Measurements from ENCODE around the gene CNPPD1.

The CNPPD1 gene

GRCh38 chr2:219127037-219127635, 49.6 kb downstream of the CNPPD1 start:
- Mint-ChIP-seq H3K9me3 (no peaks in the 10 kb centered on the region), H3K36me3 (peaks cover 53% of the 10 kb centered on the region), H3K4me1 (peaks cover 17% of the 10 kb centered on the region), H3K27ac (peak overlapping the region; percentile 2), H3K4me3 (no peak overlapping the region), H3K27me3 (no peaks in the 10 kb centered on the region)
- no peak for ATAC-seq

GRCh38 chr2:219126555-219126954, 50.2 kb downstream of the CNPPD1 start:
- H3K36me3 Mint-ChIP-seq: peaks cover 53% of the 10 kb centered on the region
- H3K27me3 Mint-ChIP-seq: no peaks in the 10 kb centered on the region
- no peak overlapping the region for H3K27ac Mint-ChIP-seq
- H3K9me3 Mint-ChIP-seq: no peaks in the 10 kb centered on the region
- H3K4me3 Mint-ChIP-seq: no peak overlapping the region
- peaks cover 17% of the 10 kb centered on the region for H3K4me1 Mint-ChIP-seq
- no peak for ATAC-seq

GRCh38 chr2:219125886-219126270, 50.8 kb downstream of the CNPPD1 start:
- Mint-ChIP-seq H3K27ac (no peak overlapping the region), H3K4me1 (peaks cover 17% of the 10 kb centered on the region), H3K36me3 (peaks cover 53% of the 10 kb centered on the region), H3K27me3 (no peaks in the 10 kb centered on the region), H3K9me3 (no peaks in the 10 kb centered on the region), H3K4me3 (no peak overlapping the region)
- ATAC-seq: no peak

GRCh38 chr2:219125225-219125885, 51.4 kb downstream of the CNPPD1 start:
- Mint-ChIP-seq H3K27ac (no peak overlapping the region), H3K4me1 (peaks cover 17% of the 10 kb centered on the region), H3K9me3 (no peaks in the 10 kb centered on the region), H3K36me3 (peaks cover 54% of the 10 kb centered on the region), H3K4me3 (no peak overlapping the region), H3K27me3 (no peaks in the 10 kb centered on the region)
- no peak for ATAC-seq

- Mint-ChIP-seq H3K36me3 (peaks cover 52% of the 10 kb centered on the region), H3K27ac (no peak overlapping the region), H3K9me3 (no peaks in the 10 kb centered on the region), H3K27me3 (no peaks in the 10 kb centered on the region), H3K4me1 (peaks cover 24% of the 10 kb centered on the region), H3K4me3 (no peak overlapping the region)
- peak; percentile 24 for ATAC-seq
These were observed 52.2 kb downstream of the CNPPD1 start for GRCh38 chr2:219124381-219125110.

GRCh38 chr2:219123356-219124135, 53.2 kb downstream of the CNPPD1 start:
- Mint-ChIP-seq H3K4me1 (peaks cover 27% of the 10 kb centered on the region), H3K36me3 (peaks cover 52% of the 10 kb centered on the region), H3K4me3 (no peak overlapping the region), H3K9me3 (no peaks in the 10 kb centered on the region), H3K27me3 (no peaks in the 10 kb centered on the region), H3K27ac (no peak overlapping the region)
- ATAC-seq: no peak

- no peaks in the 10 kb centered on the region for H3K9me3 Mint-ChIP-seq
- H3K27me3 Mint-ChIP-seq: no peaks in the 10 kb centered on the region
- H3K4me3 Mint-ChIP-seq: no peak overlapping the region
- no peak overlapping the region for H3K27ac Mint-ChIP-seq
- peaks cover 27% of the 10 kb centered on the region for H3K4me1 Mint-ChIP-seq
- peaks cover 48% of the 10 kb centered on the region for H3K36me3 Mint-ChIP-seq
- no peak for ATAC-seq
These were observed 54.3 kb downstream of the CNPPD1 start for GRCh38 chr2:219122202-219122980.
